ENCODE data around the gene CDH10. TPM values are rescaled to one million over a fixed set of nuclear protein-coding genes. Genes with fewer than 3 reads are reported as not detected.

CDH10 gene
- total and polyA plus RNA-seq, 2 of the 13 experiments (the other 11 are each of a cell fraction or from before 2014, with no cell fraction given): 0.01 to 0.04 TPM

DNA sequence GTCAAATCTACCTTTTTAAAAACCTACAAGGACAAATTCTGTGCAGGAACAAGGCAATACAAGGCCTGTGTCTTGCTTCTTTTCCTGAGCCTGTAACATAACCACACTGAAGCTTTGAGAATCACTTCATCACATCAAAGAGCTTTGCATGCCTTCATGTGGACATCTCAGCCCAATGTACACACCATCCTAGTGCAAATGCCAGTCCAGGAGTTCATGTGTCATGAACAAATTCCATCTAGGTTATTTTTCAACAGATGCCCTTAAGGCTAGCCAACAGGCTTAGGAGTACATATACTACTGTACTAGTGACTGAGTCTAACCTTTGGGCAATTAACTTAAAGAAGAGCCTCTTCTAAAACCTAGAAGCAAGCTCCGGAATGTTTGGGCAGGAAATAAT is 106.4 kb downstream of the CDH10 start (continued):
- TF ChIP-seq, protein P1, sequence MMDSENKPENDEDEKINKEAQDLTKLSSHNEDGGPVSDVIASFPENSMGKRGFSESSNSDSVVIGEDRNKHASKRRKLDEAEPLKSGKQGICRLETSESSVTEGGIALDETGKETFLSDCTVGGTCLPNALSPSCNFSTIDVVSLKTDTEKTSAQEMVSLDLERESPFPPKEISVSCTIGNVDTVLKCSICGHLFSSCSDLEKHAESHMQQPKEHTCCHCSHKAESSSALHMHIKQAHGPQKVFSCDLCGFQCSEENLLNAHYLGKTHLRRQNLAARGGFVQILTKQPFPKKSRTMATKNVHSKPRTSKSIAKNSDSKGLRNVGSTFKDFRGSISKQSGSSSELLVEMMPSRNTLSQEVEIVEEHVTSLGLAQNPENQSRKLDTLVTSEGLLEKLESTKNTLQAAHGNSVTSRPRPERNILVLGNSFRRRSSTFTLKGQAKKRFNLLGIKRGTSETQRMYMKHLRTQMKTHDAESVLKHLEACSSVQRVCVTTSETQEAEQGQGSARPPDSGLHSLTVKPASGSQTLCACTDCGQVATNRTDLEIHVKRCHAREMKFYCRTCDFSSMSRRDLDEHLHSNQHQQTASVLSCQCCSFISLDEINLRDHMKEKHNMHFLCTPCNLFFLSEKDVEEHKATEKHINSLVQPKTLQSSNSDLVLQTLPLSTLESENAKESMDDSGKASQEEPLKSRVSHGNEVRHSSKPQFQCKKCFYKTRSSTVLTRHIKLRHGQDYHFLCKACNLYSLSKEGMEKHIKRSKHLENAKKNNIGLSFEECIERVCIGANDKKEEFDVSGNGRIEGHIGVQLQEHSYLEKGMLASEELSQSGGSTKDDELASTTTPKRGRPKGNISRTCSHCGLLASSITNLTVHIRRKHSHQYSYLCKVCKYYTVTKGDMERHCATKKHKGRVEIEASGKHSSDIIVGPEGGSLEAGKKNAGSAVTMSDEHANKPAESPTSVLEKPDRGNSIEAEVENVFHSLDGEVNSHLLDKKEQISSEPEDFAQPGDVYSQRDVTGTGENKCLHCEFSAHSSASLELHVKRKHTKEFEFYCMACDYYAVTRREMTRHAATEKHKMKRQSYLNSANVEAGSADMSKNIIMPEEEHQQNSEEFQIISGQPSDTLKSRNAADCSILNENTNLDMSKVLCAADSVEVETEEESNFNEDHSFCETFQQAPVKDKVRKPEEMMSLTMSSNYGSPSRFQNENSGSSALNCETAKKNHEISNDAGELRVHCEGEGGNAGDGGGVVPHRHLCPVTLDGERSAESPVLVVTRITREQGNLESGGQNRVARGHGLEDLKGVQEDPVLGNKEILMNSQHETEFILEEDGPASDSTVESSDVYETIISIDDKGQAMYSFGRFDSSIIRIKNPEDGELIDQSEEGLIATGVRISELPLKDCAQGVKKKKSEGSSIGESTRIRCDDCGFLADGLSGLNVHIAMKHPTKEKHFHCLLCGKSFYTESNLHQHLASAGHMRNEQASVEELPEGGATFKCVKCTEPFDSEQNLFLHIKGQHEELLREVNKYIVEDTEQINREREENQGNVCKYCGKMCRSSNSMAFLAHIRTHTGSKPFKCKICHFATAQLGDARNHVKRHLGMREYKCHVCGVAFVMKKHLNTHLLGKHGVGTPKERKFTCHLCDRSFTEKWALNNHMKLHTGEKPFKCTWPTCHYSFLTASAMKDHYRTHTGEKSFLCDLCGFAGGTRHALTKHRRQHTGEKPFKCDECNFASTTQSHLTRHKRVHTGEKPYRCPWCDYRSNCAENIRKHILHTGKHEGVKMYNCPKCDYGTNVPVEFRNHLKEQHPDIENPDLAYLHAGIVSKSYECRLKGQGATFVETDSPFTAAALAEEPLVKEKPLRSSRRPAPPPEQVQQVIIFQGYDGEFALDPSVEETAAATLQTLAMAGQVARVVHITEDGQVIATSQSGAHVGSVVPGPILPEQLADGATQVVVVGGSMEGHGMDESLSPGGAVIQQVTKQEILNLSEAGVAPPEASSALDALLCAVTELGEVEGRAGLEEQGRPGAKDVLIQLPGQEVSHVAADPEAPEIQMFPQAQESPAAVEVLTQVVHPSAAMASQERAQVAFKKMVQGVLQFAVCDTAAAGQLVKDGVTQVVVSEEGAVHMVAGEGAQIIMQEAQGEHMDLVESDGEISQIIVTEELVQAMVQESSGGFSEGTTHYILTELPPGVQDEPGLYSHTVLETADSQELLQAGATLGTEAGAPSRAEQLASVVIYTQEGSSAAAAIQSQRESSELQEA (CRISPR knock-in tag; IDR thresholded peaks at IDR 0.05; ENCODE audit: not compliant biosample characterization): no peak
- no peak for TF ChIP-seq KMT2B (CRISPR knock-in tag; IDR thresholded peaks at IDR 0.05)
- no peak for TF ChIP-seq FOXA1 (IDR thresholded peaks at IDR 0.05)
- peak; percentile 41; the same call in 1 of the 2 replicates for TF ChIP-seq FOXA1 (CRISPR knock-in tag; IDR thresholded peaks at IDR 0.05)
- no peak for TF ChIP-seq TBL1XR1 (IDR thresholded peaks at IDR 0.05; ENCODE audit: borderline replicate concordance, low read length, partially characterized antibody)
- TF ChIP-seq ZBTB3 (CRISPR knock-in tag; IDR thresholded peaks at IDR 0.05; ENCODE audit: borderline replicate concordance, low read depth): no peak
- TF ChIP-seq TGIF2 (CRISPR knock-in tag; IDR thresholded peaks at IDR 0.05): no peak

Data from HepG2 (cell line).